Sigmoid colon (tissue), 4 donors: ENCODE results near the gene PPWD1.

Experiments
- CTCF ChIP-seq, 4 experiments: fragments of 450-650 bp in 3 of 4; fragments of 200-600 bp in 1 of 4; IDR thresholded peaks; one replicate each; pipeline ENCODE4 v1.5.1; 2016 to 2019; ENCODE audit warnings: antibody characterized with exemption in 4 of 4, mild to moderate bottlenecking in 3 of 4, moderate library complexity in 2 of 4
- EP300 ChIP-seq, 4 donors: sonication (generic); formaldehyde crosslinking; IDR thresholded peaks; one replicate each; pipeline ENCODE4 v1.6.1; 2017; ENCODE audit warnings: antibody characterized with exemption in 4 of 4
- POLR2AphosphoS5 ChIP-seq, 4 donors: sonication (generic); formaldehyde crosslinking; IDR thresholded peaks; one replicate each; pipeline ENCODE4 v1.6.1; 2017; ENCODE audit warnings: antibody characterized with exemption in 4 of 4

GRCh38 chr5:65630981-65631380 is 67.9 kb downstream of the PPWD1 start:
- TF ChIP-seq EP300 (IDR thresholded peaks at IDR 0.05) (no peak), POLR2AphosphoS5 (IDR thresholded peaks at IDR 0.05) (no peak), CTCF (IDR thresholded peaks at IDR 0.05) (no peak)
